Measurements from ENCODE around the gene CISH. TPM values are rescaled to one million over a fixed set of nuclear protein-coding genes. Genes with fewer than 3 reads are reported as not detected.

The CISH gene
- total RNA-seq, 1 donor = 1.1 TPM

- Histone ChIP-seq H3K27me3 (ENCODE audit: insufficient read depth, low read length) (no peaks in the 10 kb centered on the region), H3K79me2 (ENCODE audit: insufficient read depth, low read length) (peaks cover 23% of the 10 kb centered on the region), H3K4me1 (ENCODE audit: insufficient read depth, low read length) (peaks cover 29% of the 10 kb centered on the region), H4K20me1 (ENCODE audit: insufficient read depth, low read length) (no peaks in the 10 kb centered on the region), H3K36me3 (ENCODE audit: insufficient read depth, low read length) (no peaks in the 10 kb centered on the region), H3K4me2 (ENCODE audit: insufficient read depth, low read length) (peak within 1 kb of the TSS; percentile 94), H3K4me3 (ENCODE audit: insufficient read depth, low read length) (peak within 1 kb of the TSS; percentile 91), H2AFZ (ENCODE audit: low read length) (peak within 1 kb of the TSS; percentile 93), H3K9me3 (ENCODE audit: low read depth, low read length) (no peaks in the 10 kb centered on the region), H3K27ac (ENCODE audit: low read depth, low read length) (peak within 1 kb of the TSS; percentile 63)
- TF ChIP-seq CTCF (IDR thresholded peaks at IDR 0.05; ENCODE audit: extremely low read depth, low read depth, low read length) = no peak
- DNase-seq (ENCODE audit: insufficient read length, low spot score, missing footprints) = peak; percentile 99
Measured at GRCh38 chr3:50567386-50568167, 44.0 kb downstream of the CISH start, which contains the start of gene C3orf18. Gene C3orf18, minus strand, starts transcription at chr3:50567747. Its CDS starts 2,048 bp downstream, at chr3:50565699.

GRCh38 chr3:50567011-50567385, 44.6 kb downstream of the CISH start:
- H3K27ac ChIP-seq (ENCODE audit: low read depth, low read length) = peak overlapping the region; percentile 63
- H3K4me1 ChIP-seq (ENCODE audit: insufficient read depth, low read length) = peaks cover 32% of the 10 kb centered on the region
- no peaks in the 10 kb centered on the region for H4K20me1 ChIP-seq (ENCODE audit: insufficient read depth, low read length)
- no peaks in the 10 kb centered on the region for H3K36me3 ChIP-seq (ENCODE audit: insufficient read depth, low read length)
- peak overlapping the region; percentile 94 for H3K4me2 ChIP-seq (ENCODE audit: insufficient read depth, low read length)
- no peak for TF ChIP-seq CTCF (IDR thresholded peaks at IDR 0.05; ENCODE audit: extremely low read depth, low read depth, low read length)
- peaks cover 23% of the 10 kb centered on the region for H3K79me2 ChIP-seq (ENCODE audit: insufficient read depth, low read length)
- peak overlapping the region; percentile 79 for H3K4me3 ChIP-seq (ENCODE audit: insufficient read depth, low read length)
- no peaks in the 10 kb centered on the region for H3K9me3 ChIP-seq (ENCODE audit: low read depth, low read length)
- peak overlapping the region; percentile 93 for H2AFZ ChIP-seq (ENCODE audit: low read length)
- H3K27me3 ChIP-seq (ENCODE audit: insufficient read depth, low read length) = no peaks in the 10 kb centered on the region
- DNase-seq (ENCODE audit: insufficient read length, low spot score, missing footprints) = no peak

GRCh38 chr3:50564321-50564720, 47.3 kb downstream of the CISH start:
- Histone ChIP-seq H3K27me3 (ENCODE audit: insufficient read depth, low read length) (no peaks in the 10 kb centered on the region), H3K4me1 (ENCODE audit: insufficient read depth, low read length) (peaks cover 29% of the 10 kb centered on the region), H3K27ac (ENCODE audit: low read depth, low read length) (no peak overlapping the region), H3K36me3 (ENCODE audit: insufficient read depth, low read length) (peaks cover 4% of the 10 kb centered on the region), H3K4me3 (ENCODE audit: insufficient read depth, low read length) (no peak overlapping the region), H3K79me2 (ENCODE audit: insufficient read depth, low read length) (peaks cover 7% of the 10 kb centered on the region), H3K9me3 (ENCODE audit: low read depth, low read length) (no peaks in the 10 kb centered on the region), H4K20me1 (ENCODE audit: insufficient read depth, low read length) (no peaks in the 10 kb centered on the region), H2AFZ (ENCODE audit: low read length) (no peak overlapping the region), H3K4me2 (ENCODE audit: insufficient read depth, low read length) (no peak overlapping the region)
- no peak for TF ChIP-seq CTCF (IDR thresholded peaks at IDR 0.05; ENCODE audit: extremely low read depth, low read depth, low read length)
- DNase-seq (ENCODE audit: insufficient read length, low spot score, missing footprints) = no peak

GRCh38 chr3:50563867-50564266, 47.7 kb downstream of the CISH start:
- Histone ChIP-seq H3K79me2 (ENCODE audit: insufficient read depth, low read length) (peaks cover 7% of the 10 kb centered on the region), H3K9me3 (ENCODE audit: low read depth, low read length) (no peaks in the 10 kb centered on the region), H3K36me3 (ENCODE audit: insufficient read depth, low read length) (peaks cover 4% of the 10 kb centered on the region), H4K20me1 (ENCODE audit: insufficient read depth, low read length) (no peaks in the 10 kb centered on the region), H3K27me3 (ENCODE audit: insufficient read depth, low read length) (no peaks in the 10 kb centered on the region), H3K4me1 (ENCODE audit: insufficient read depth, low read length) (peaks cover 29% of the 10 kb centered on the region), H3K4me3 (ENCODE audit: insufficient read depth, low read length) (no peak overlapping the region), H3K27ac (ENCODE audit: low read depth, low read length) (no peak overlapping the region), H2AFZ (ENCODE audit: low read length) (no peak overlapping the region), H3K4me2 (ENCODE audit: insufficient read depth, low read length) (no peak overlapping the region)
- DNase-seq (ENCODE audit: insufficient read length, low spot score, missing footprints) = no peak
- no peak for TF ChIP-seq CTCF (IDR thresholded peaks at IDR 0.05; ENCODE audit: extremely low read depth, low read depth, low read length)

Data from osteoblast (primary cell).